ENCODE measurements around the gene STAT6.

STAT6 gene

DNA sequence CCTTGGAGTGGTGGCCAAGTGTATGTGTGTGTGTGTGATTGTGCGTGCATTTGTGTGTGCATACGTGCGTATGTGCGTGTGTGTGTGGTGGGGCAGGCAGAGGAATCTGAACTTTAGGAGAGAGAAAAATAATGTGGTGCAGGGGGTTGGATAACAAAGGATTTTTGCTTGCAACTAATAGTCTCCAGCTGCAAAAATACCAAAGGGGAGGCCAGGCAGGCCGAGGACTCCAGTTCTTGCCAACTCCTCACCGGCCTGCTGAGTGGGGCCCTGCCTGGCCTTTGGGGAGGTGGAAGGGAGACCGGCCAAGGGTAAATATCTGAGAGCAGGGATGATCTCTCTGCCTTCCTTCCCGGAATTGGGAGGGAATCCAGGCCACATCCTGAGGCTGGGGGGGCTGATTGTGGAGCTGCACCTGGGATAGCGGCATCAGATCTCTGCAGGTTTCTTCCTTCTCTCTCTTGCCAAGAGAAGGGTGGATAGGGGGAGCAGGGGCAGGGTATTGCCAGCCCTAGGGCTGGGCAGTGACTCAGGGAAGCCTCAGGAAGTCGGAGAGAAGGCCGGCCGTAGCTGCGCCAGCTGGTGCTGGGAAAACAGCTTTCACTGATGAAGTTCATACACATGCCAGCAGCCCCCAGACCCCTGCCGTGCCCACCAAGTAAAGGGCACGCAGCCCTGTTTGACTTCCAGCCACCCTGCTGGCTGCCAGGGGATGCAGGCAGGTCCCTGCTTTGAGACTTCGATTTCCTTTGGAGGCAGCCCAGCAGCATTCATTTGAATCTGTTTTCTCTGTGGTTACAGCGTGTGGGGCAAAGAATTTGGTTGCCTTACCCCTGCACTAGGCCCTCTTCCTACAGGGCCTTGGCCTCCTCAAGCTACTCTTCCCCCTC is 40.8 kb upstream of the STAT6 start:
- TF ChIP-seq, protein P1, sequence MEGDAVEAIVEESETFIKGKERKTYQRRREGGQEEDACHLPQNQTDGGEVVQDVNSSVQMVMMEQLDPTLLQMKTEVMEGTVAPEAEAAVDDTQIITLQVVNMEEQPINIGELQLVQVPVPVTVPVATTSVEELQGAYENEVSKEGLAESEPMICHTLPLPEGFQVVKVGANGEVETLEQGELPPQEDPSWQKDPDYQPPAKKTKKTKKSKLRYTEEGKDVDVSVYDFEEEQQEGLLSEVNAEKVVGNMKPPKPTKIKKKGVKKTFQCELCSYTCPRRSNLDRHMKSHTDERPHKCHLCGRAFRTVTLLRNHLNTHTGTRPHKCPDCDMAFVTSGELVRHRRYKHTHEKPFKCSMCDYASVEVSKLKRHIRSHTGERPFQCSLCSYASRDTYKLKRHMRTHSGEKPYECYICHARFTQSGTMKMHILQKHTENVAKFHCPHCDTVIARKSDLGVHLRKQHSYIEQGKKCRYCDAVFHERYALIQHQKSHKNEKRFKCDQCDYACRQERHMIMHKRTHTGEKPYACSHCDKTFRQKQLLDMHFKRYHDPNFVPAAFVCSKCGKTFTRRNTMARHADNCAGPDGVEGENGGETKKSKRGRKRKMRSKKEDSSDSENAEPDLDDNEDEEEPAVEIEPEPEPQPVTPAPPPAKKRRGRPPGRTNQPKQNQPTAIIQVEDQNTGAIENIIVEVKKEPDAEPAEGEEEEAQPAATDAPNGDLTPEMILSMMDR (IDR thresholded peaks at IDR 0.05; ENCODE audit: insufficient read depth, low read depth, low read length, missing control alignments) = no peak
- DNase-seq (ENCODE audit: low read depth) = no peak
- no peak overlapping the region for H3K4me3 ChIP-seq (ENCODE audit: low read depth, low read length)

DNA sequence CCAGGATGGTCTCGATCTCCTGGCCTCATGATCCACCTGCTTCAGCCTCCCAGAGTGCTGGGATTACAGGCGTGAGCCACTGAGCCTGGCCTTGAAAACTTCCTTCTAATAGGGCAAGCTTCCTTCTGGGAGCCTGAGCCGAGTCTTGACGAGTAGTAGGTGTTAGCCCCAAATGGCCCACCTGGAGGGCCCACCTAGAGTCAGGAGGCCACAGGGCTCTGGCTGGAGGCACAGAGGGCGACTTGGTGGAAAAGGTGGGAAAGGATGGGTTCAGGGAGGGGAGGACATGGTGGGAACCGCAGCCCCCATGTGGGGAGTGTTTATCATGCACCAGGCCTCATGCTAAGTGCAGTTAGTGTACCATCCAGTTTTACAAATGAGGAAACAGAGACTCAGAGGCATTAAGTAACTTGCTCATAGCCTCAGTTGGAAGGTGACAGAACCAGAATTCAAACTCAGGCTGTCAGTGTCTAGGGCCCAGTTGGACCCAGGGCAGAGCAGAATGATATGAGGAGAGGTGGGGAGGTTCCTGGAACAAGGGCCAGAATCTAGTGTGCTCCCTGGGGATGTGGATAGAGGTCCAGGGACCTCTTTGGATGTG is 39.3 kb upstream of the STAT6 start:
- DNase-seq (ENCODE audit: low read depth) = no peak
- TF ChIP-seq, protein P1 (IDR thresholded peaks at IDR 0.05; ENCODE audit: insufficient read depth, low read depth, low read length, missing control alignments) = no peak
- no peak overlapping the region for H3K4me3 ChIP-seq (ENCODE audit: low read depth, low read length)

DNA sequence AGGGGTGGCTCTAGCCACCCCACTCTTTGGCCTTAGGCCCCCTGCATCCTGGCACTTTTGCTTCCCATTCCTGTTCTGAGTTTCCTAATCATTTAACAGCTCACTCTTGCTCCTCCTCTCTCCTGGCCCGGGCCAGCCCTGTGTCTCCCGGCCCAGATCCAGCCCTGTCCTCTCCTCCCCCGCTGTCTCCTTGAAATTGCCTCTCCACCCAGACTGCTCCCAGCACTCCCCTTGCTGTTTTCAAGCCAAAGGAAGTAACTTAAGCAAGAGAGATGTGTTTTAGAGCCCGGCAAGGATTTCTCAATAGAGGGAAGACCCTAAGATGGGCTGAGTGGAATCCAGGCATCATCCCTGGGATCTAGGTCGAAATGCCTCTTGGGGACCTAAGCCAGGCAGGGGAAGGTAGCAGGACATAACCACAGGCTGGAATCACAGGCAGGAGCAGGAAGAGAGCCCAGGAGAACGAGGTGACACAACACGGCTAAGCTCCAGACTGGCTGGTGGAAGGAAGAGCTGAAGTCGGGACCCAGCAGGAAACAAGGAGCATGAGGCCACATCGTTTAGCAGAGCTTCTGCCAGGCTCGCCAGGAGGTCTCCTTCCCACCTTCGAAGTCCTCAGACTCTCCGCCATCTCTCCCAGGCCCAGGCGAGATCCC is 38.2 kb upstream of the STAT6 start:
- TF ChIP-seq, protein P1 (IDR thresholded peaks at IDR 0.05; ENCODE audit: insufficient read depth, low read depth, low read length, missing control alignments) = no peak
- no peak overlapping the region for H3K4me3 ChIP-seq (ENCODE audit: low read depth, low read length)
- no peak for DNase-seq (ENCODE audit: low read depth)

DNA sequence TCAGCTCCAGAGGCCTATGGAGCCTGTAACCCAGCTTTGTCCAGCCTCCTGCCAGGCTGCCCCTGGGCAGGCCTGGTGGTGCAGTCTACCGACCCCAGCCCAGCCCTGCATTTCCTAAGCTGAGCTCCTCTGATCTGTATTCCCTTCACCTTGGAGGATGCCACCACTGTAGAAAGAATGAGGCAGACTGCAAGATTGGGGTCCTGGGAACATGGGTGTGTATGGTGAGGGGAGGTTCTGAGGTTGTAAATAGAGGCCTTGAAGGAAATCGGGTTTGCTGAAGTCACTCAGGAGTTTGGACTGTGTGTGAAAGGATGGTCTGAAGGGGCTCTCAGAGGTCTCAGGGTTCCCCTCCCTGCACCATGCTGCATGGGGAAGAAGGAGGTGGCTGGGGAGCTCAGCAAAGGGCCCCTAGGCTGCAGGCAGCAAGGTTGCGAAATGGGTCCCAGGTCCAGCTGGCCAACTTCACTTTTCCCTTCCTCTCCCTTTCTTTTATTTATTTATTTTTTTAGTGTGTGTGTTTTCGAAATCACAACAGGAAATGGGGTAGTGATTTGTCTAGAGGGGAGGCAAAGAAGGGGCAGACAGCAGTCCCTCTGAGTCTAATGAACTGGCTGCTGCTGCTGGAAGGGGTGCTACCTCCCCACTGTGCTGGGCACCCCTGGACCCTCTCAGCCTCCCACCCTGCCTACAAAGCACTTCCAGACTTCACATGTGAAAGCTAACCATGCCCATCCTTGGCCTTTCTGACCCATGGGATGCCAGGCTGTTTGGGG is 37.5 kb upstream of the STAT6 start:
- no peak for DNase-seq (ENCODE audit: low read depth)
- no peak overlapping the region for H3K4me3 ChIP-seq (ENCODE audit: low read depth, low read length)
- TF ChIP-seq, protein P1 (IDR thresholded peaks at IDR 0.05; ENCODE audit: insufficient read depth, low read depth, low read length, missing control alignments) = no peak

DNA sequence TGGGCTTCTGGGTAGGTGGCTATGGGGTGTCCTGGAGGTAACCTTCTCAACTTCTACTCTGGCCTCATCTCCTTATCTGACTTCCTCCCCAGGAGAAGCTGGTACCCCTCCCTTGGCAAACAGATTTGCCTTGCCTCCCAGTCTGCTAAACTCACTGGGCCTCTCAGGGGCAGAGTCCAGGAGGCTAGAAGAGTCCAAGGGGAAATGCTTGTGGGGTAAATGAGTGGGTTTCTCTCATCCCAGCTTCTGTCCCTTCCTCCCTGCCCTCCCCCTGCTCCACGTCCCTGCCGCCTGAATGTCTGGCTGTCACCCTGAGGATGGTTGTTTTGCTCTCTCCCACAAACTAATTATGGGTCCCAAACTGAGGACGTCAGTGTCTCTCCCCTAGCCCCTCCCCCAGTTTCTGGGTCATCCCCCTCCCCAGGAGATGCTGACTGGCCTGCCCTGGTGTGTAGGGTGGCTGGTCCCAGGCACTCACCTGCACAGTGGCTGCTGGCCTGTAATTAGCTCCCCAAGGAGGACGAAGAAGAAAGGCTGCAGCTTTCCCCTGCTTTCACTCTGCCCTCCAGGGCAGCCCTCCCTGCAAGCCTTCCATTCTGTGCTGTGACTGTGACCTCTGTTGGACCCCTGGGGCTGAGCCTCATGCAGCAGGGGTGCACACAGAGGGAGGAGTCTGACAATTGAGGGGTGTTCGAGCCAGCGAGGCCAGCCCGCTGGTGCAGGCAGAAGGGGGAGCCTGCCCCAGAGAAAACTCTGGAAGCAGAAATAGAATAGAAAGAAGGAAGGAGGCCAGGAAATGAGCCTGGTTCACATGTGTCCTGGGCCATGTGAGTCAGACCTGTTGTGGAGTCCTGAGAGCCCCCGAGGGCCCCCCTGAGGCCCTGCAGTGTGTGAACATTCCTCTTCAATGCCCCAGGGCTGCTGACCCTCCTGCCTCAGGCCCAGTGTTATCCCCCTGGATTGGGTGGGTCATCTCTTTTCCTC is 36.1 kb upstream of the STAT6 start, which contains the start of gene LRP1-AS:
TSS of gene LRP1-AS (minus strand) at position 659 of the 984 bp plus-strand sequence.
- no peak for DNase-seq (ENCODE audit: low read depth)
- TF ChIP-seq, protein P1 (IDR thresholded peaks at IDR 0.05; ENCODE audit: insufficient read depth, low read depth, low read length, missing control alignments) = no peak
- H3K4me3 ChIP-seq (ENCODE audit: low read depth, low read length) = no peak within 1 kb of the TSS

All from GM12865 (cell line).